KMS-11 (cell line): ENCODE measurements around the gene CRYBG3.
A peak's percentile ranks its signal among the peaks of the same experiment; 100 is the strongest.

Experiments
- H2AFZ ChIP-seq: fragments of 200-600 bp; sonication (generic); 2 replicates; pipeline ENCODE4 v1.6.1; 2016; ENCODE audit warnings: antibody characterized with exemption, mixed run types, low read depth
- H3K27ac ChIP-seq: fragments of 200-600 bp; sonication (generic); 2 replicates; pipeline ENCODE4 v1.6.1; 2016; ENCODE audit warnings: mild to moderate bottlenecking, mixed run types
- H3K27me3 ChIP-seq: fragments of 200-600 bp; sonication (generic); 2 replicates; pipeline ENCODE4 v1.6.1; 2017; ENCODE audit warnings: mild to moderate bottlenecking, low read depth, mixed run types, moderate library complexity; ENCODE audit not compliant: insufficient read depth
- H3K36me3 ChIP-seq: fragments of 200-600 bp; sonication (generic); 2 replicates; pipeline ENCODE4 v1.6.1; 2017; ENCODE audit warnings: mild to moderate bottlenecking, mixed run types; ENCODE audit not compliant: insufficient read depth
- H3K4me1 ChIP-seq: fragments of 200-600 bp; sonication (generic); 2 replicates; pipeline ENCODE4 v1.6.1; 2016; ENCODE audit warnings: mild to moderate bottlenecking, low read depth, mixed run types; ENCODE audit not compliant: poor library complexity, severe bottlenecking
- H3K4me2 ChIP-seq: fragments of 200-600 bp; sonication (generic); 2 replicates; pipeline ENCODE4 v1.7.0; 2016; ENCODE audit warnings: mild to moderate bottlenecking, mixed run types
- H3K4me3 ChIP-seq: fragments of 200-600 bp; sonication (generic); IDR thresholded peaks from 2 replicates; pipeline ENCODE4 v1.6.1; 2017; ENCODE audit warnings: low read depth, low read length, mixed read lengths; ENCODE audit not compliant: insufficient read depth
- H3K79me2 ChIP-seq: fragments of 200-600 bp; sonication (generic); 2 replicates; pipeline ENCODE4 v1.6.1; 2016; ENCODE audit warnings: low read depth, mixed run types; ENCODE audit not compliant: insufficient read depth
- H3K9ac ChIP-seq: fragments of 200-600 bp; sonication (generic); 2 replicates; pipeline ENCODE4 v1.6.1; 2016; ENCODE audit warnings: mild to moderate bottlenecking, mixed run types
- H4K20me1 ChIP-seq: fragments of 200-600 bp; sonication (generic); 2 replicates; pipeline ENCODE4 v1.6.1; 2016; ENCODE audit warnings: mild to moderate bottlenecking, mixed run types; ENCODE audit not compliant: insufficient read depth
- TF ChIP-seq, protein P1 (sequence below): fragments of 200-600 bp; sonication (generic); conservative IDR thresholded peaks from 2 replicates; pipeline ENCODE4 v1.6.1; 2017; ENCODE audit warnings: low read depth, mild to moderate bottlenecking, antibody characterized with exemption, low read length, moderate library complexity, mixed read lengths

CRYBG3 gene

DNA sequence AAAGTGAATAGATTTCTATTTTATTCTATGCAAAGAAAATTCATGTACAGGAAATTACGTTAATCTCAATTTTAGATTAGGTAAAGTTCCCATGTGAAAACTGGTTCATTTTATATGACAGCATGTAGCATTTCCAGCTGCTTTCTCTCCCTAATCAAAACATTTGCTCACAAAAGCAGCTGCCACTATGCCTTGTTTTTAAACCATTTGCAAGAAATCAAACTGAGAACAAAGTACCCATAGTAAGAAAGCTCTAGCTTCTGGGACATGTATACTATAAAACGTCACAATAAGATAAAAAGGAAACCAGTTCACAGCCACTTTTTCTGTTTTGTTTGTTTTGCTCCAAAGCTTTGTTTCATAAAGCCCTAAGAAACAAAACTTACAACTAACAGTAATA lies 5.0 kb upstream of the CRYBG3 start:
- Histone ChIP-seq H3K4me3 (no peak overlapping the region), H4K20me1 (no peaks in the 10 kb centered on the region), H3K9ac (no peak overlapping the region), H3K4me2 (no peak overlapping the region), H3K36me3 (no peaks in the 10 kb centered on the region), H2AFZ (no peak overlapping the region), H3K4me1 (peaks cover 8% of the 10 kb centered on the region), H3K79me2 (no peaks in the 10 kb centered on the region), H3K27me3 (no peaks in the 10 kb centered on the region), H3K27ac (no peak overlapping the region)
- TF ChIP-seq, protein P1, sequence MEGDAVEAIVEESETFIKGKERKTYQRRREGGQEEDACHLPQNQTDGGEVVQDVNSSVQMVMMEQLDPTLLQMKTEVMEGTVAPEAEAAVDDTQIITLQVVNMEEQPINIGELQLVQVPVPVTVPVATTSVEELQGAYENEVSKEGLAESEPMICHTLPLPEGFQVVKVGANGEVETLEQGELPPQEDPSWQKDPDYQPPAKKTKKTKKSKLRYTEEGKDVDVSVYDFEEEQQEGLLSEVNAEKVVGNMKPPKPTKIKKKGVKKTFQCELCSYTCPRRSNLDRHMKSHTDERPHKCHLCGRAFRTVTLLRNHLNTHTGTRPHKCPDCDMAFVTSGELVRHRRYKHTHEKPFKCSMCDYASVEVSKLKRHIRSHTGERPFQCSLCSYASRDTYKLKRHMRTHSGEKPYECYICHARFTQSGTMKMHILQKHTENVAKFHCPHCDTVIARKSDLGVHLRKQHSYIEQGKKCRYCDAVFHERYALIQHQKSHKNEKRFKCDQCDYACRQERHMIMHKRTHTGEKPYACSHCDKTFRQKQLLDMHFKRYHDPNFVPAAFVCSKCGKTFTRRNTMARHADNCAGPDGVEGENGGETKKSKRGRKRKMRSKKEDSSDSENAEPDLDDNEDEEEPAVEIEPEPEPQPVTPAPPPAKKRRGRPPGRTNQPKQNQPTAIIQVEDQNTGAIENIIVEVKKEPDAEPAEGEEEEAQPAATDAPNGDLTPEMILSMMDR = no peak

DNA sequence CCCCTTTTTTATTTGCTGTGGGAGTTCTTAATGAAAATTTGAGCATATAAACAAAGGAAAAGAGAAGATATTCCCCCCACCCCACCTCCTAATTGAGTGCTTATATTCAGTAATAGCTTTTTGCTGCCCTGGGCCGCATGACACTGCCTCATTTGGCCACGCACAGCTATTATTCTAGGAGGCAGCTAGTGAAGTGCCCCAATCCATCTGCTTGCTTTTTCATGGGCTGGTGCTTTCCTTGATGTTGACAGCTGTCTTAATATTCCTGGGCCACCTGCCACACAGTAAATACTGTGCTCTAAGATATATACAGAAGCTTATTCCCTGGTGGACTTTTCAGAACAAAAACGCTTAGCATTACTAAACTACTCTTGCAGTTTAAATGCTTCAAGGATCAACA lies 3.8 kb upstream of the CRYBG3 start:
- Histone ChIP-seq H3K27ac (no peak overlapping the region), H3K36me3 (no peaks in the 10 kb centered on the region), H3K4me1 (peaks cover 12% of the 10 kb centered on the region), H2AFZ (no peak overlapping the region), H3K4me3 (no peak overlapping the region), H3K79me2 (no peaks in the 10 kb centered on the region), H3K4me2 (no peak overlapping the region), H4K20me1 (no peaks in the 10 kb centered on the region), H3K9ac (no peak overlapping the region), H3K27me3 (no peaks in the 10 kb centered on the region)
- TF ChIP-seq, protein P1 = no peak

DNA sequence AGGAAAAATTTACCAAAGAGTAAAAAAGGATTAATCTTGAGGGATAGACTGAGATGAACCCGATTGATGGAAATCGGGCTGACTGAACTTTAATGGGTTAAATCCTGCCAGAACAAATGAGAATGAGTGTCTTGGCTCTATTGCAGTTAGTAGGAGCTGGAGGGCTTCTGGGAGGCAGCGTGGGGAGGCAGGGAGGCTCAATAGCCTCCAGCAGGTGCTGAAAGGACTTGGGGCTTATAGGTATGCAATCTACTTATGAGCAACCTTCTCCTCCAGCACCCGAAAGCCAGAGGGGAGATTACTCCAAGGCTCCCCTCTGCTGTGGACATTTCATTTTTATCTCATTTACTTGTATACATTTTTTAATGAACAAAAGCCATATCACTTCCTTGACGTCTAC lies 1.0 kb upstream of the CRYBG3 start:
- Histone ChIP-seq H4K20me1 (no peaks in the 10 kb centered on the region), H2AFZ (peak overlapping the region; percentile 99), H3K4me2 (peak overlapping the region; percentile 67), H3K36me3 (no peaks in the 10 kb centered on the region), H3K4me3 (peak overlapping the region; percentile 87), H3K9ac (peak overlapping the region; percentile 53; the same call in 1 of the 2 replicates), H3K4me1 (peaks cover 15% of the 10 kb centered on the region), H3K27ac (peak overlapping the region; percentile 57; the same call in 1 of the 2 replicates), H3K79me2 (no peaks in the 10 kb centered on the region), H3K27me3 (no peaks in the 10 kb centered on the region)
- TF ChIP-seq, protein P1 = no peak

DNA sequence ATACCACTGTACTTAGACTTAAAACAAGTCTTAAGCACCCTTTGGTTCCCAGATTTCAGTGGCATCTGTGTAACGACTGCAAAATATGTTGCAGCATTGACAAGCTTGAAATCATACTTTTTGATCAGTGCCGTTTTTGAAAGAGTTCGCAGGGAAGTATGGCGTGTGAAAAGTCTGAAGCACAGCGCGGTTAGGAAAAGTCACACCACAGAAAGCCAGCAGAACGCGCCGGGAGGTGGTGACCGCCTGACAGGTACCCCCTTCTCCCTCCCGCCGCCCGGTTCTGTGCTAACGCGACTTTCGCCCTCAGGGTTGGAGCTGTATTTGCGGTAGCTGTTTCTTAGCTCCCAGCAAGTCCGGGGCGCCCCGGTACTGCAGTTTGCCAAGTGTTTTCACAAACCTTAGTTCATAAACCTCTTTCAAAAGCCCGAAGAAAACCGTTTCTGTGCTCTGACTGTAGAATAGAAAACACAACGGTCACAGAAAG lies 481 bp upstream of the CRYBG3 start:
- Histone ChIP-seq H3K27me3 (no peaks in the 10 kb centered on the region), H3K4me2 (peak overlapping the region; percentile 67), H2AFZ (peak overlapping the region; percentile 99), H3K79me2 (no peaks in the 10 kb centered on the region), H4K20me1 (no peaks in the 10 kb centered on the region), H3K27ac (peak overlapping the region; percentile 57), H3K9ac (peak overlapping the region; percentile 53; the same call in 1 of the 2 replicates), H3K36me3 (no peaks in the 10 kb centered on the region), H3K4me1 (peaks cover 15% of the 10 kb centered on the region), H3K4me3 (peak overlapping the region; percentile 87)
- TF ChIP-seq, protein P1 = no peak
